GM12878 (cell line): ENCODE data around the gene CRYZL1. TPM values are rescaled to one million over a fixed set of nuclear protein-coding genes. Genes with fewer than 3 reads are reported as not detected.

Experiments
- ATAC-seq: fragments of 200-7000 bp; cut with Tn5 transposase; 3 replicates; pipeline ENCODE4 v1.9.1; 2020; ENCODE audit warnings: mild to moderate bottlenecking, moderate library complexity
- BruUV-seq: library from RNA; stranded (reverse); fragments of 400-500 nt; replicated peaks from 2 replicates; lab custom pipeline; 2021; lab: Mats Ljungman, UMichigan
- CTCF ChIA-PET: fragments of 300-600 bp; sonication (Branson Sonifier 250); formaldehyde crosslinking; extraction: SDS; loops from one replicate; lab custom pipeline; 2021; ENCODE audit warnings: inconsistent platforms; lab: Yijun Ruan, JAX
- POLR2A ChIA-PET: fragments of 350-600 bp; formaldehyde crosslinking; extraction: SDS; loops from one replicate; lab custom pipeline; 2021; ENCODE audit warnings: inconsistent platforms; lab: Charles Lee
- RAD21 ChIA-PET: fragments of 300-600 bp; sonication (Branson Sonifier 250); formaldehyde crosslinking; loops from one replicate; lab custom pipeline; 2023; ENCODE audit warnings: antibody characterized with exemption; ENCODE audit not compliant: unreplicated experiment; lab: Charles Lee
- SMC1A ChIA-PET: fragments of 300-600 bp; sonication (Branson Sonifier 250); formaldehyde crosslinking; loops from one replicate; lab custom pipeline; 2023; ENCODE audit not compliant: unreplicated experiment, uncharacterized antibody; lab: Charles Lee
- DNase-seq: peaks from one replicate; pipeline ENCODE4 v3.0.0-alpha.2; 2011; ENCODE audit warnings: low read depth, low spot score
- FAIRE-seq: peaks from 3 replicates; lab custom pipeline; 2011; peaks lifted over from hg19 to GRCh38; lab: Jason Lieb, UNC
- H2AFZ ChIP-seq: 2 replicates; pipeline ENCODE4 v1.6.0; 2011; ENCODE audit warnings: low read depth, low read length, control low read depth; ENCODE audit not compliant: control insufficient read depth
- H3K27ac ChIP-seq: 2 replicates; pipeline ENCODE4 v1.5.1; 2011; ENCODE audit warnings: control low read depth; ENCODE audit not compliant: control insufficient read depth, insufficient read depth
- H3K27me3 ChIP-seq, 2 experiments: replicated peaks in 1 of 2; 2 replicates each; pipeline versions ENCODE4 v1.6.0 to v1.6.1; 2011; ENCODE audit warnings: low read length in 1 of 2; ENCODE audit not compliant: control insufficient read depth in 2 of 2, insufficient read depth in 2 of 2
- H3K36me3 ChIP-seq, 2 experiments: 2 replicates each; pipeline ENCODE4 v1.5.1; 2011; ENCODE audit warnings: low read length in 1 of 2; ENCODE audit not compliant: control insufficient read depth in 2 of 2, insufficient read depth in 2 of 2
- H3K4me1 ChIP-seq: 2 replicates; pipeline ENCODE4 v1.6.1; 2011; ENCODE audit warnings: mild to moderate bottlenecking, low read length, moderate library complexity, mixed read lengths; ENCODE audit not compliant: control insufficient read depth, insufficient read depth
- H3K4me2 ChIP-seq: 2 replicates; pipeline ENCODE4 v1.6.0; 2011; ENCODE audit warnings: control low read depth; ENCODE audit not compliant: control insufficient read depth, insufficient read depth
- H3K4me3 ChIP-seq: fragments of 200-600 bp; sonication (generic); 2 replicates; pipeline ENCODE4 v1.5.1; 2016
- H3K79me2 ChIP-seq: 2 replicates; pipeline ENCODE4 v1.6.0; 2011; ENCODE audit warnings: low read length; ENCODE audit not compliant: control insufficient read depth, insufficient read depth
- H3K9ac ChIP-seq: 2 replicates; pipeline ENCODE4 v1.8.0; 2011; ENCODE audit warnings: low read length, control low read depth, mixed read lengths; ENCODE audit not compliant: control insufficient read depth, insufficient read depth
- H3K9me3 ChIP-seq: replicated peaks from 3 replicates; pipeline ENCODE4 v1.5.1; 2011; ENCODE audit warnings: mild to moderate bottlenecking, low read length; ENCODE audit not compliant: control insufficient read depth, insufficient read depth
- H4K20me1 ChIP-seq: 2 replicates; pipeline ENCODE4 v1.6.0; 2011; ENCODE audit not compliant: control insufficient read depth, insufficient read depth
- BCL3 ChIP-seq: IDR thresholded peaks from 2 replicates; pipeline ENCODE4 v1.6.1; 2011; ENCODE audit warnings: borderline replicate concordance, low read depth, mild to moderate bottlenecking, moderate library complexity, low read length; ENCODE audit not compliant: insufficient read depth, poor library complexity, severe bottlenecking
- BCLAF1 ChIP-seq: fragments of 450-650 bp; IDR thresholded peaks from 2 replicates; pipeline ENCODE4 v1.6.1; 2017; ENCODE audit warnings: antibody characterized with exemption, mild to moderate bottlenecking, moderate library complexity
- DPF2 ChIP-seq: fragments of 450-650 bp; IDR thresholded peaks from 2 replicates; pipeline ENCODE4 v1.6.1; 2017; ENCODE audit warnings: mild to moderate bottlenecking
- FOXK2 ChIP-seq: fragments of 450-650 bp; IDR thresholded peaks from 2 replicates; pipeline ENCODE4 v1.6.1; 2017; ENCODE audit warnings: mild to moderate bottlenecking, moderate library complexity
- IRF5 ChIP-seq: fragments of 450-650 bp; IDR thresholded peaks from 2 replicates; pipeline ENCODE4 v1.6.1; 2017; ENCODE audit warnings: borderline replicate concordance
- JUNB ChIP-seq: IDR thresholded peaks from 2 replicates; pipeline ENCODE4 v1.6.1; 2016; ENCODE audit warnings: antibody characterized with exemption, mild to moderate bottlenecking
- KDM1A ChIP-seq: fragments of 200-600 bp; sonication (generic); IDR thresholded peaks from 2 replicates; pipeline ENCODE4 v1.6.1; 2016; ENCODE audit warnings: borderline replicate concordance
- NFIC ChIP-seq: IDR thresholded peaks from 2 replicates; pipeline ENCODE4 v1.6.1; 2012; ENCODE audit warnings: low read depth, mild to moderate bottlenecking, inconsistent platforms, low read length, moderate library complexity
- NFXL1 ChIP-seq: fragments of 450-650 bp; IDR thresholded peaks from 2 replicates; pipeline ENCODE4 v1.6.1; 2017; ENCODE audit warnings: antibody characterized with exemption, mild to moderate bottlenecking, borderline replicate concordance
- POU2F2 ChIP-seq: IDR thresholded peaks from 3 replicates; pipeline ENCODE4 v1.6.1; 2011; ENCODE audit warnings: low read depth, mild to moderate bottlenecking, low read length, borderline replicate concordance
- RUNX3 ChIP-seq: IDR thresholded peaks from 2 replicates; pipeline ENCODE4 v1.6.1; 2012; ENCODE audit warnings: low read length, inconsistent platforms
- USF1 ChIP-seq: IDR thresholded peaks from 2 replicates; pipeline ENCODE4 v1.6.1; 2011; ENCODE audit warnings: borderline replicate concordance, low read depth, mild to moderate bottlenecking, moderate library complexity, mixed read lengths, low read length; ENCODE audit not compliant: insufficient read depth; ENCODE audit errors: extremely low read length
- ZBTB33 ChIP-seq: fragments of 450-650 bp; IDR thresholded peaks from 2 replicates; pipeline ENCODE4 v1.6.1; 2017; ENCODE audit warnings: mild to moderate bottlenecking
- ZNF274 ChIP-seq: IDR thresholded peaks from one replicate; pipeline ENCODE4 v1.8.0; 2011; ENCODE audit not compliant: insufficient read length, insufficient read depth
- ZNF384 ChIP-seq: IDR thresholded peaks from 2 replicates; pipeline ENCODE4 v1.6.1; 2012; ENCODE audit warnings: low read depth, mild to moderate bottlenecking, low read length, improper control_type of control experiment, borderline replicate concordance
- WGBS: methylation state at CpG from one replicate; pipeline ENCODE4 v1.1.6; 2016; ENCODE audit warnings: low lambda C conversion rate; ENCODE audit not compliant: insufficient replicate concordance, insufficient coverage; ENCODE audit errors: missing lambda C conversion rate; 5-methylcytosine and 5-hydroxymethylcytosine counted together
- in situ Hi-C: fragments of 300-500 bp; cut with MboI; formaldehyde crosslinking; loops from 9 replicates; pipeline ENCODE4 v1.14.3; 2018; ENCODE audit warnings: mixed read lengths
- intact Hi-C: fragments of 100-400 bp; cut with micrococcal nuclease; formaldehyde crosslinking; loops from one replicate; pipeline ENCODE4 v1.14.2; 2022; ENCODE audit not compliant: unreplicated experiment
- polyA plus RNA-seq, 11 experiments: library from polyadenylated mRNA; depleted of rRNA in 4 of 11; unstranded in 6 of 11; stranded (reverse) in 5 of 11; fragments of >200 nt; fragmentation: Nextera tagmentation in 4 of 11; fragmentation: Illumina TruSeq in 1 of 11; extraction: Ambion mirVana in 4 of 11; extraction: Trizol in 1 of 11; gene quantifications; 1 replicate in 1 of 11; 2 replicates in 10 of 11; pipeline versions ENCODE4 v1.2.1 to v1.2.3, GENCODE V29; 2011 to 2016; ENCODE audit warnings: inconsistent platforms in 2 of 11, missing spikeins in 2 of 11, low read depth in 1 of 11
- total RNA-seq, 4 experiments: library from RNA; depleted of rRNA in 3 of 4; stranded (reverse); fragments of >200 nt in 3 of 4; fragmentation: Illumina TruSeq in 1 of 4; extraction: Trizol in 1 of 4; gene quantifications; 2 replicates each; pipeline versions ENCODE4 v1.2.1 to v1.2.3, GENCODE V29; 2013 to 2021

CRYZL1 gene
- total and polyA plus RNA-seq, 10 of the 15 experiments (the other 5 are each of a cell fraction or from before 2014, with no cell fraction given), result 14.3 to 72.4 (median 30.7) TPM

GRCh38 chr21:33640697-33641351, 717 bp downstream of the CRYZL1 start:
- TSS peak; percentile 86 for BruUV-seq
- Histone ChIP-seq H3K4me3 (peak overlapping the region; percentile 60), H3K36me3 (no peaks in the 10 kb centered on the region), H3K4me1 (no peaks in the 10 kb centered on the region), H3K27me3 (peaks cover 0 to 6% of the 10 kb centered on the region in 2 experiments; a peak in 2 of 4 replicates), H3K27ac (peak overlapping the region; percentile 76), H3K4me2 (peak overlapping the region; percentile 46), H4K20me1 (no peaks in the 10 kb centered on the region), H3K79me2 (peaks cover 13% of the 10 kb centered on the region), H3K9ac (peak overlapping the region; percentile 80), H3K9me3 (no peaks in the 10 kb centered on the region), H2AFZ (peak overlapping the region; percentile 87)
- POLR2A ChIA-PET, result interaction anchor here (1.1 kb wide), 1 partner anchor 161 kb away, joined by 4 read pairs; the partner anchor contains the start of gene TMEM50B
- WGBS, result 33% methylated on average over 18 of the region's 18 CpGs
- ATAC-seq (no peak), FAIRE-seq (no peak), DNase-seq (no peak)
- intact Hi-C loops, result no loop called here
- in situ Hi-C loops, result loop anchor here (25.0 kb wide), 1 partner anchor 1254 kb away; the partner anchor contains the start of gene URB1
- RAD21 ChIA-PET, result no interaction called here
- SMC1A ChIA-PET, result no interaction called here
- CTCF ChIA-PET, result interaction anchor here (1.5 kb wide), 1 partner anchor 35 kb away, joined by 4 read pairs; no protein-coding TSS in a partner anchor
- TF ChIP-seq ZBTB33, result no peak
- TF ChIP-seq IRF5, result no peak
- no peak for TF ChIP-seq POU2F2
- no peak for TF ChIP-seq BCL3
- TF ChIP-seq FOXK2, result no peak
- no peak for TF ChIP-seq USF1
- TF ChIP-seq RUNX3, result no peak
- no peak for TF ChIP-seq BCLAF1
- no peak for TF ChIP-seq KDM1A
- no peak for TF ChIP-seq NFXL1
- TF ChIP-seq JUNB, result no peak
- TF ChIP-seq DPF2, result no peak
- no peak for TF ChIP-seq NFIC
- no peak for TF ChIP-seq ZNF274
- no peak for TF ChIP-seq ZNF384
